Activated CD8-positive, alpha-beta T cell treated with anti-CD3 and anti-CD28 coated beads for 36 hours (primary cell): ENCODE data around the gene CEP41. TPM values are rescaled to one million over a fixed set of nuclear protein-coding genes. Genes with fewer than 3 reads are reported as not detected.

Source experiments
- ATAC-seq: fragments of 200-7000 bp; cut with Tn5 transposase; one replicate; pipeline ENCODE4 v1.10.0; 2021; ENCODE audit warnings: mild to moderate bottlenecking, moderate library complexity
- CTCF ChIA-PET: fragments of 350-600 bp; sonication (Branson Sonifier 250); formaldehyde crosslinking; loops from one replicate; lab custom pipeline; 2021; ENCODE audit warnings: antibody characterized with exemption; lab: Charles Lee
- POLR2A ChIA-PET: fragments of 350-600 bp; sonication (Branson Sonifier 250); formaldehyde crosslinking; loops from one replicate; lab custom pipeline; 2021; ENCODE audit warnings: antibody characterized with exemption; lab: Charles Lee
- DNase-seq: peaks from one replicate; pipeline ENCODE4 v3.0.0-alpha.2; 2020
- H3K27ac Mint-ChIP-seq: one replicate; pipeline ENCODE4 v1.8.0; 2021; ENCODE audit warnings: mild to moderate bottlenecking, mixed read lengths
- H3K27me3 Mint-ChIP-seq: one replicate; pipeline ENCODE4 v1.8.0; 2021; ENCODE audit warnings: mixed read lengths
- H3K36me3 Mint-ChIP-seq: one replicate; pipeline ENCODE4 v1.8.0; 2021; ENCODE audit warnings: low read depth, mixed read lengths
- H3K4me1 Mint-ChIP-seq: one replicate; pipeline ENCODE4 v1.8.0; 2021; ENCODE audit warnings: low read depth, mixed read lengths
- H3K4me3 Mint-ChIP-seq: one replicate; pipeline ENCODE4 v1.8.0; 2021; ENCODE audit warnings: mild to moderate bottlenecking, moderate library complexity, mixed read lengths
- H3K9me3 Mint-ChIP-seq: one replicate; pipeline ENCODE4 v1.8.0; 2021; ENCODE audit warnings: mixed read lengths
- intact Hi-C: fragments of 100-400 bp; cut with micrococcal nuclease; formaldehyde crosslinking; loops from one replicate; pipeline ENCODE4 v1.10.0; 2022
- total RNA-seq, 2 experiments: library from RNA; stranded (reverse); gene quantifications; one replicate each; pipeline ENCODE4 v1.2.3, GENCODE V29; 2021
- TF ChIP-seq, protein P1 (sequence below): fragments of 200-600 bp; IDR thresholded peaks from one replicate; pipeline ENCODE4 v1.8.0; 2022; ENCODE audit warnings: antibody characterized with exemption, mild to moderate bottlenecking

CEP41 gene
- total RNA-seq, 2 experiments from 2014 or later, result 28.0 to 28.1 TPM

DNA sequence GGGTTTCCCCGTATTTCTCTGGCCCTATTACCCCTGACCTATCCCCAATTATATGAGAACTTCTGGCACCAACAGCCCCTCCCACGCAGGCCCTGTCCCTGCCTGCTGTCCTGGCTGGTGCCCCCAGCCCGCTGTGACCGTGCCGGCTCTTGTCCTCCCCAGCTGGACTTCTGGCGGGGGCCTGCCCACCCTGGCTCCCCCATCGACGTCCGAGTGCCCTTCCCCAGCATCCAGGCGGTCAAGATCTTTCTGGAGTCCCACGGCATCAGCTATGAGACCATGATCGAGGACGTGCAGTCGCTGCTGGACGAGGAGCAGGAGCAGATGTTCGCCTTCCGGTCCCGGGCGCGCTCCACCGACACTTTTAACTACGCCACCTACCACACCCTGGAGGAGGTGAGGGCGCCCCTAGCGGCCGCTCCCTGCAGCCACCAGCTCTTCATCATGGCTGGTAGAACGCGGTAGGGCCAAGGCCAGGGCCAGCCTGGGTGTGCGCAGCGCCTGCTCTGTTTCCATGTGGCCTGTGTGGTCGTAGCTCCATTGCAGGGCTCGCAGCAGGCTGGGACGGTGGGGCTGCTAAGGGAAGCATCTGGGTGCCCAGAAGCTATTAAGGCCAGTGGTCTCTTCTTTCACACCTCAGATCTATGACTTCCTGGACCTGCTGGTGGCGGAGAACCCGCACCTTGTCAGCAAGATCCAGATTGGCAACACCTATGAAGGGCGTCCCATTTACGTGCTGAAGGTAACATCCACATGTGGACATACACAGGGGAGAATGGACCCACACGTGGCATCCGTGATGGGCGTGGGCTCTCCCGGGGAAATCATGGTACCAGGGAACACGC is 59.1 kb downstream of the CEP41 start:
- Mint-ChIP-seq H3K4me1 (no peaks in the 10 kb centered on the region), H3K9me3 (peaks cover under 1% of the 10 kb centered on the region), H3K27me3 (no peaks in the 10 kb centered on the region), H3K27ac (no peak overlapping the region), H3K36me3 (no peaks in the 10 kb centered on the region), H3K4me3 (no peak overlapping the region)
- ATAC-seq (no peak), DNase-seq (no peak)
- intact Hi-C loops, result no loop called here
- TF ChIP-seq, protein P1, sequence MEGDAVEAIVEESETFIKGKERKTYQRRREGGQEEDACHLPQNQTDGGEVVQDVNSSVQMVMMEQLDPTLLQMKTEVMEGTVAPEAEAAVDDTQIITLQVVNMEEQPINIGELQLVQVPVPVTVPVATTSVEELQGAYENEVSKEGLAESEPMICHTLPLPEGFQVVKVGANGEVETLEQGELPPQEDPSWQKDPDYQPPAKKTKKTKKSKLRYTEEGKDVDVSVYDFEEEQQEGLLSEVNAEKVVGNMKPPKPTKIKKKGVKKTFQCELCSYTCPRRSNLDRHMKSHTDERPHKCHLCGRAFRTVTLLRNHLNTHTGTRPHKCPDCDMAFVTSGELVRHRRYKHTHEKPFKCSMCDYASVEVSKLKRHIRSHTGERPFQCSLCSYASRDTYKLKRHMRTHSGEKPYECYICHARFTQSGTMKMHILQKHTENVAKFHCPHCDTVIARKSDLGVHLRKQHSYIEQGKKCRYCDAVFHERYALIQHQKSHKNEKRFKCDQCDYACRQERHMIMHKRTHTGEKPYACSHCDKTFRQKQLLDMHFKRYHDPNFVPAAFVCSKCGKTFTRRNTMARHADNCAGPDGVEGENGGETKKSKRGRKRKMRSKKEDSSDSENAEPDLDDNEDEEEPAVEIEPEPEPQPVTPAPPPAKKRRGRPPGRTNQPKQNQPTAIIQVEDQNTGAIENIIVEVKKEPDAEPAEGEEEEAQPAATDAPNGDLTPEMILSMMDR, result no peak
- ChIA-PET CTCF (interaction anchor here (1.1 kb wide), 1 partner anchor 20 kb away, joined by 3 read pairs; no protein-coding TSS in a partner anchor), POLR2A (interaction anchor here (0.6 kb wide), 1 partner anchor 11 kb away, joined by 3 read pairs; no protein-coding TSS in a partner anchor)

DNA sequence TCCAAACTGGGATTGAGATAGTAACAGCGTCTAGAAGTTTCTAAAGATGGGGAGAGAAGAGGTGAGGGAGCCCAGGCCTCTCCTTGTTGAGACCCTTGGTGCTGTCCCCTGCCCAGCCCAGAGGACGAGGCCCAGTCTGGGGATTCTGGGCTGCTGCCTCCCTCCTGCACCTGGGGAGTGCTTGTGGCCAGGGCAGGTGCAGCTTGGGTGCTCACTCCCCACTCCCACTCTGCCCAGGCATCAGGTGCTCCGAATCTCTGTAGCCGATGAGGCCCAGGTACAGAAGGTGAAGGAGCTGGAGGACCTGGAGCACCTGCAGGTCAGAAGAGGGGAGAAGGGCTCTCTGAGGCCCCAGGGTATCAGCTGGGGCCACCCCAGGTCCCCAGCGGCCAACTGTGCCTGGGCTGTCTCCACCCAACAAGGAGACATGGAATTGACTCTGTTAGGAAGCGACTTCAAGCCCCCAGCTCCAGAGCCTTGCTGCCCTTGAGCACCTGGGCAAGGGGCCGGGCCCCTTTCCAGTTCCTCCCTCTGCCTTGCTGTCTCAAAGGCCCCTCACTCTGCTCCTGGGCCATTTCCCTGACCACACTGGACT is 59.9 kb downstream of the CEP41 start:
- no peak overlapping the region for H3K4me3 Mint-ChIP-seq
- no peak overlapping the region for H3K27ac Mint-ChIP-seq
- DNase-seq (no peak), ATAC-seq (no peak)
- ChIA-PET CTCF (interaction anchor here (0.6 to 1.1 kb wide), 2 partner anchors 21 to 242 kb away, joined by 3 read pairs; no protein-coding TSS in a partner anchor), POLR2A (no interaction called here)
- no peaks in the 10 kb centered on the region for H3K27me3 Mint-ChIP-seq
- H3K9me3 Mint-ChIP-seq, result peaks cover 7% of the 10 kb centered on the region
- TF ChIP-seq, protein P1, result no peak
- intact Hi-C loops, result no loop called here
- H3K4me1 Mint-ChIP-seq, result no peaks in the 10 kb centered on the region
- no peaks in the 10 kb centered on the region for H3K36me3 Mint-ChIP-seq

DNA sequence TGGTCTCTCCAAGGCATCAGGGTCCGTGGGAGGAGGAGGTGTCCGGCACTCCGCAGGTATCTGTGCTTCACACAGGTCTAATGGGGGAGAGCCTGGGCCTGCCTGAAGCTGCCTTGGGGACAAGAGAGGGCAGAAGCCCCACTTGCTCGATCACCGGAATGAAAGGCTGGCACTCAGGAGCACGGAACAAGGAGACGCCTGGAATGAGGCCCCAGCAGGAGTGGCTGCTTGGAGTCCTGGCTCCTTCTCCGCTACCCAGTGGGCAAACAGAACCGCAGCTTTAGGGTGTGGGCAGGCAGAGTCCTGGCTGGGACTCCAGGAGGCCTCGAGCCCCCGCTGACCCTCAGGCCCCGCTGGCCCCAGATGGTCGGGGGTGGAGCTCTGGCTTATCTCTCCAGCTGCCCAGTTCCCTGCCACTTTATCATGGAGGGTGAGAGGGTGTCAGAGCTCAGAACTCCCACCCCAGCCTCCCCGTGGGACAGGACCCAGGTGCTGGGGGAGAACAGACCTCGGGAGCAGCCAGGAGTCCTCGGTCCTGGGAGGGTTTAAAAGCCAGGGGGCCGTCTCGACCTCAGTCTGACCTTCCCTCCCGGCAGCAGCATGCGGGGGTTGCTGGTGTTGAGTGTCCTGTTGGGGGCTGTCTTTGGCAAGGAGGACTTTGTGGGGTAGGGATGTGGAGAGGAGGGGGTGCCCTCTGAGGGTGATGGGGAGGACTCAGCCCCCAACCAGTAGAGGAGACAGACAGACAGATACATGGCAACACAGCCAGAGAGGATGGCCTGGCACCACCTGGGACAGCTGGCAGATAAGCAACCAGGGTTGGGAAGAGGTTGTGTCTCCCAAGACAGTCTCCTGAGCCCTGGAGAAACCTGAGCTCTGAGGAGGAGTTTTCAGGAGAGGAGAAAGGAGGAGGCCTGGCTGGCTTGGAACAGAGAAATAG is 60.6 kb downstream of the CEP41 start, which contains the start of gene CPA1:
TSS of gene CPA1 (plus strand) at position 574 of the 940 bp plus-strand sequence. CDS start at position 601, 27 bp downstream.
- DNase-seq, result no peak
- Mint-ChIP-seq H3K27me3 (no peaks in the 10 kb centered on the region), H3K9me3 (peaks cover 8% of the 10 kb centered on the region), H3K27ac (no peak within 1 kb of the TSS), H3K36me3 (no peaks in the 10 kb centered on the region), H3K4me1 (no peaks in the 10 kb centered on the region), H3K4me3 (no peak within 1 kb of the TSS)
- TF ChIP-seq, protein P1, result no peak
- ATAC-seq, result no peak
- intact Hi-C loops, result no loop called here
- ChIA-PET CTCF (interaction anchor here (0.6 to 1.5 kb wide), 2 partner anchors 16 to 243 kb away, joined by 3 read pairs; no protein-coding TSS in a partner anchor), POLR2A (no interaction called here)

DNA sequence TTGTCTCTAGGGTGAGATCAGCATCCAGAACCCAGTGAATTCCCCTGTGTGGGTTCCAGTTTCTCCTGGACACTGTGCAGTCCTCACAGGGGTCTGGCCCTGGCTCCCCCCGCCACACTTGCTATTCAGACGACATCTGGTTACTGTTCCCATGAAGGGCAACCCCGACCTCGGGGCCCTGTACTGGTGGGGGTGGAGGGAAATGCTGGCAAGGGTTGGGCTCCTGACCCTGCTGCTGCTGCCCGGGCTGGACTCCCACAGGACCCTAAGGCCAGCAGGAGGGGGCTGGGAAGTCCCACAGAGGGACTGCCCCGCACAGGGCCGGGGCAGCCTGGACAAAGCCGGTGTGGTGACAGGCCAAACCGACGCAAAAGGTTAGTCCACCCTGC is 61.3 kb downstream of the CEP41 start:
- Mint-ChIP-seq H3K4me1 (no peaks in the 10 kb centered on the region), H3K9me3 (peaks cover 8% of the 10 kb centered on the region), H3K27me3 (no peaks in the 10 kb centered on the region), H3K36me3 (no peaks in the 10 kb centered on the region), H3K4me3 (no peak overlapping the region), H3K27ac (no peak overlapping the region)
- TF ChIP-seq, protein P1, result no peak
- CTCF ChIA-PET, result interaction anchor here (1.5 kb wide), 1 partner anchor 17 kb away, joined by 3 read pairs; no protein-coding TSS in a partner anchor
- POLR2A ChIA-PET, result no interaction called here
- intact Hi-C loops, result no loop called here
- DNase-seq (no peak), ATAC-seq (no peak)
